H1 (cell line): Measurements from ENCODE around the gene C2orf72. TPM values are rescaled to one million over a fixed set of nuclear protein-coding genes. Genes with fewer than 3 reads are reported as not detected.

ENCODE experiments used
- CHD1 ChIP-seq: IDR thresholded peaks from 2 replicates; pipeline ENCODE4 v1.6.1; 2012; ENCODE audit warnings: low read depth, low read length, improper control_type of control experiment
- EP300 ChIP-seq, 2 experiments: IDR thresholded peaks; 1 replicate in 1 of 2; 2 replicates in 1 of 2; pipeline ENCODE4 v1.6.1; 2011 to 2012; ENCODE audit warnings: low read depth in 2 of 2, low read length in 2 of 2, mild to moderate bottlenecking in 2 of 2, borderline replicate concordance in 1 of 2, inconsistent platforms in 1 of 2, moderate library complexity in 1 of 2
- GABPA ChIP-seq: IDR thresholded peaks from 2 replicates; pipeline ENCODE4 v1.6.1; 2011; ENCODE audit warnings: mild to moderate bottlenecking, low read length, moderate library complexity, borderline replicate concordance; ENCODE audit not compliant: insufficient read depth
- HDAC2 ChIP-seq, 2 experiments: fragments of 300-600 bp in 1 of 2; sonication (generic) in 1 of 2; IDR thresholded peaks; 2 replicates each; pipeline ENCODE4 v1.6.1; 2011 to 2012; ENCODE audit warnings: low read depth in 2 of 2, low read length in 2 of 2, mild to moderate bottlenecking in 2 of 2, moderate library complexity in 2 of 2, borderline replicate concordance in 1 of 2, inconsistent platforms in 1 of 2
- JUN ChIP-seq: IDR thresholded peaks from 2 replicates; pipeline ENCODE4 v1.6.1; 2011; ENCODE audit warnings: low read depth, mild to moderate bottlenecking, improper control_type of control experiment, low read length
- TAF7 ChIP-seq: optimal IDR thresholded peaks from 2 replicates; pipeline ENCODE3; 2011; ENCODE audit warnings: low read depth, mild to moderate bottlenecking, inconsistent platforms, low read length, moderate library complexity, borderline replicate concordance
- polyA plus RNA-seq, 7 experiments: library from polyadenylated mRNA; depleted of rRNA in 3 of 7; stranded (reverse) in 5 of 7; unstranded in 2 of 7; fragments of >200 nt in 5 of 7; fragments of 200-250 nt in 2 of 7; gene quantifications; 1 replicate in 5 of 7; 2 replicates in 1 of 7; 4 replicates in 1 of 7; pipeline versions ENCODE4 v1.2.1 to v1.2.3, GENCODE V29; 2011 to 2013; ENCODE audit warnings: missing spikeins in 2 of 7, mixed read lengths in 2 of 7
- total RNA-seq: library from RNA; stranded (reverse); fragmentation: NEBNext Ultra II Directional; extraction: Animal tissue kit (Norgen Biotek cat#: 25700); gene quantifications from 2 replicates; pipeline ENCODE4 v1.2.1, GENCODE V29; 2021
- TF ChIP-seq, protein P1 (sequence below): fragments of 300-600 bp; sonication (generic); IDR thresholded peaks from 2 replicates; pipeline ENCODE4 v1.7.1; 2012; ENCODE audit warnings: low read length, moderate library complexity, mild to moderate bottlenecking, inconsistent platforms; ENCODE audit not compliant: insufficient replicate concordance

Gene C2orf72
- total and polyA plus RNA-seq, 2 of the 8 experiments (the other 6 are each of a cell fraction or from before 2014, with no cell fraction given), result 1.1 to 1.7 TPM

DNA sequence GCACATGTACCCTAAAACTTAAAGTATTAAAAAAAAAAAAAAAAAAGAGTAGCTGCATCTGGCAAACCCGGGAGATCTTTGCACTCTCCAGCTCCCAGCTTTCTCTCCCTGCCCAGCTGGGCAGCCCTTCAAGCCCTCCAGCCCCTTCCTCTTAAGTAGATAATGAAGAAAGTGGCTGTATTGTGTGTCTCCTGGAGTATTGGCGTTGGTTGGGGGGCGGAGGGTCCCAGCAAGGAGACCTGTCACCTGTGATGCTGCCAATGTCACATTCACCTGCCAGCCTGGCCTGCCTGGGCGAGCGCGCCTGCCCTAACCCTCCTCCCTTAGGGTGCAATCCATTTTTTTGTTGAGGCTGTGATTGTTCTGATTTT is 2.0 kb downstream of the C2orf72 start (continued):
- TF ChIP-seq HDAC2 (IDR thresholded peaks at IDR 0.05; ENCODE audit: borderline replicate concordance in 1 of 2, low read depth in 2 of 2, low read length in 2 of 2) (no peak), CHD1 (no peak), JUN (no peak), GABPA (no peak), EP300 (IDR thresholded peaks at IDR 0.05; ENCODE audit: borderline replicate concordance in 1 of 2, low read depth in 2 of 2, low read length in 2 of 2) (no peak), TAF7 (no peak)
- TF ChIP-seq, protein P1, sequence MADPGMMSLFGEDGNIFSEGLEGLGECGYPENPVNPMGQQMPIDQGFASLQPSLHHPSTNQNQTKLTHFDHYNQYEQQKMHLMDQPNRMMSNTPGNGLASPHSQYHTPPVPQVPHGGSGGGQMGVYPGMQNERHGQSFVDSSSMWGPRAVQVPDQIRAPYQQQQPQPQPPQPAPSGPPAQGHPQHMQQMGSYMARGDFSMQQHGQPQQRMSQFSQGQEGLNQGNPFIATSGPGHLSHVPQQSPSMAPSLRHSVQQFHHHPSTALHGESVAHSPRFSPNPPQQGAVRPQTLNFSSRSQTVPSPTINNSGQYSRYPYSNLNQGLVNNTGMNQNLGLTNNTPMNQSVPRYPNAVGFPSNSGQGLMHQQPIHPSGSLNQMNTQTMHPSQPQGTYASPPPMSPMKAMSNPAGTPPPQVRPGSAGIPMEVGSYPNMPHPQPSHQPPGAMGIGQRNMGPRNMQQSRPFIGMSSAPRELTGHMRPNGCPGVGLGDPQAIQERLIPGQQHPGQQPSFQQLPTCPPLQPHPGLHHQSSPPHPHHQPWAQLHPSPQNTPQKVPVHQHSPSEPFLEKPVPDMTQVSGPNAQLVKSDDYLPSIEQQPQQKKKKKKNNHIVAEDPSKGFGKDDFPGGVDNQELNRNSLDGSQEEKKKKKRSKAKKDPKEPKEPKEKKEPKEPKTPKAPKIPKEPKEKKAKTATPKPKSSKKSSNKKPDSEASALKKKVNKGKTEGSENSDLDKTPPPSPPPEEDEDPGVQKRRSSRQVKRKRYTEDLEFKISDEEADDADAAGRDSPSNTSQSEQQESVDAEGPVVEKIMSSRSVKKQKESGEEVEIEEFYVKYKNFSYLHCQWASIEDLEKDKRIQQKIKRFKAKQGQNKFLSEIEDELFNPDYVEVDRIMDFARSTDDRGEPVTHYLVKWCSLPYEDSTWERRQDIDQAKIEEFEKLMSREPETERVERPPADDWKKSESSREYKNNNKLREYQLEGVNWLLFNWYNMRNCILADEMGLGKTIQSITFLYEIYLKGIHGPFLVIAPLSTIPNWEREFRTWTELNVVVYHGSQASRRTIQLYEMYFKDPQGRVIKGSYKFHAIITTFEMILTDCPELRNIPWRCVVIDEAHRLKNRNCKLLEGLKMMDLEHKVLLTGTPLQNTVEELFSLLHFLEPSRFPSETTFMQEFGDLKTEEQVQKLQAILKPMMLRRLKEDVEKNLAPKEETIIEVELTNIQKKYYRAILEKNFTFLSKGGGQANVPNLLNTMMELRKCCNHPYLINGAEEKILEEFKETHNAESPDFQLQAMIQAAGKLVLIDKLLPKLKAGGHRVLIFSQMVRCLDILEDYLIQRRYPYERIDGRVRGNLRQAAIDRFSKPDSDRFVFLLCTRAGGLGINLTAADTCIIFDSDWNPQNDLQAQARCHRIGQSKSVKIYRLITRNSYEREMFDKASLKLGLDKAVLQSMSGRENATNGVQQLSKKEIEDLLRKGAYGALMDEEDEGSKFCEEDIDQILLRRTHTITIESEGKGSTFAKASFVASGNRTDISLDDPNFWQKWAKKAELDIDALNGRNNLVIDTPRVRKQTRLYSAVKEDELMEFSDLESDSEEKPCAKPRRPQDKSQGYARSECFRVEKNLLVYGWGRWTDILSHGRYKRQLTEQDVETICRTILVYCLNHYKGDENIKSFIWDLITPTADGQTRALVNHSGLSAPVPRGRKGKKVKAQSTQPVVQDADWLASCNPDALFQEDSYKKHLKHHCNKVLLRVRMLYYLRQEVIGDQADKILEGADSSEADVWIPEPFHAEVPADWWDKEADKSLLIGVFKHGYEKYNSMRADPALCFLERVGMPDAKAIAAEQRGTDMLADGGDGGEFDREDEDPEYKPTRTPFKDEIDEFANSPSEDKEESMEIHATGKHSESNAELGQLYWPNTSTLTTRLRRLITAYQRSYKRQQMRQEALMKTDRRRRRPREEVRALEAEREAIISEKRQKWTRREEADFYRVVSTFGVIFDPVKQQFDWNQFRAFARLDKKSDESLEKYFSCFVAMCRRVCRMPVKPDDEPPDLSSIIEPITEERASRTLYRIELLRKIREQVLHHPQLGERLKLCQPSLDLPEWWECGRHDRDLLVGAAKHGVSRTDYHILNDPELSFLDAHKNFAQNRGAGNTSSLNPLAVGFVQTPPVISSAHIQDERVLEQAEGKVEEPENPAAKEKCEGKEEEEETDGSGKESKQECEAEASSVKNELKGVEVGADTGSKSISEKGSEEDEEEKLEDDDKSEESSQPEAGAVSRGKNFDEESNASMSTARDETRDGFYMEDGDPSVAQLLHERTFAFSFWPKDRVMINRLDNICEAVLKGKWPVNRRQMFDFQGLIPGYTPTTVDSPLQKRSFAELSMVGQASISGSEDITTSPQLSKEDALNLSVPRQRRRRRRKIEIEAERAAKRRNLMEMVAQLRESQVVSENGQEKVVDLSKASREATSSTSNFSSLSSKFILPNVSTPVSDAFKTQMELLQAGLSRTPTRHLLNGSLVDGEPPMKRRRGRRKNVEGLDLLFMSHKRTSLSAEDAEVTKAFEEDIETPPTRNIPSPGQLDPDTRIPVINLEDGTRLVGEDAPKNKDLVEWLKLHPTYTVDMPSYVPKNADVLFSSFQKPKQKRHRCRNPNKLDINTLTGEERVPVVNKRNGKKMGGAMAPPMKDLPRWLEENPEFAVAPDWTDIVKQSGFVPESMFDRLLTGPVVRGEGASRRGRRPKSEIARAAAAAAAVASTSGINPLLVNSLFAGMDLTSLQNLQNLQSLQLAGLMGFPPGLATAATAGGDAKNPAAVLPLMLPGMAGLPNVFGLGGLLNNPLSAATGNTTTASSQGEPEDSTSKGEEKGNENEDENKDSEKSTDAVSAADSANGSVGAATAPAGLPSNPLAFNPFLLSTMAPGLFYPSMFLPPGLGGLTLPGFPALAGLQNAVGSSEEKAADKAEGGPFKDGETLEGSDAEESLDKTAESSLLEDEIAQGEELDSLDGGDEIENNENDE, result no peak
